PC-9 (cell line): Measurements from ENCODE around the gene CACNA2D1. TPM values are rescaled to one million over a fixed set of nuclear protein-coding genes. Genes with fewer than 3 reads are reported as not detected.

Experiments used
- BruUV-seq: library from RNA; stranded (reverse); fragments of 400-500 nt; replicated peaks from 2 replicates; lab custom pipeline; 2021; lab: Mats Ljungman, UMichigan
- CTCF ChIA-PET: fragments of 300-600 bp; sonication (Branson Sonifier 250); formaldehyde crosslinking; loops from one replicate; lab custom pipeline; 2022; ENCODE audit warnings: antibody characterized with exemption; lab: Charles Lee
- POLR2A ChIA-PET: fragments of 300-600 bp; sonication (Branson Sonifier 250); formaldehyde crosslinking; loops from one replicate; lab custom pipeline; 2022; ENCODE audit warnings: antibody characterized with exemption; ENCODE audit not compliant: unreplicated experiment; lab: Charles Lee
- DNase-seq, 2 experiments: peaks; one replicate each; pipeline versions ENCODE4 v3.0.0 to v3.0.0-alpha.2; 2015 to 2022; ENCODE audit warnings: mixed read lengths in 1 of 2
- H2AFZ ChIP-seq: fragments of 200-600 bp; sonication (generic); 2 replicates; pipeline ENCODE4 v1.8.1; 2017; ENCODE audit warnings: antibody characterized with exemption
- H3F3A ChIP-seq: fragments of 200-600 bp; sonication (generic); 2 replicates; pipeline ENCODE4 v1.8.1; 2017; ENCODE audit warnings: antibody characterized with exemption, mild to moderate bottlenecking, low read depth; ENCODE audit not compliant: insufficient read depth
- H3K27ac ChIP-seq: fragments of 200-600 bp; sonication (generic); 2 replicates; pipeline ENCODE4 v1.6.1; 2016; ENCODE audit warnings: mixed run types
- H3K27me3 ChIP-seq: fragments of 200-600 bp; sonication (generic); 2 replicates; pipeline ENCODE4 v1.6.1; 2016; ENCODE audit warnings: low read depth, mixed run types; ENCODE audit not compliant: insufficient read depth
- H3K36me3 ChIP-seq: fragments of 200-600 bp; sonication (generic); 2 replicates; pipeline ENCODE4 v1.6.1; 2016; ENCODE audit warnings: low read depth, mixed run types
- H3K4me1 ChIP-seq: fragments of 200-600 bp; sonication (generic); replicated peaks from 2 replicates; pipeline ENCODE4 v1.6.1; 2016; ENCODE audit warnings: mixed run types; ENCODE audit not compliant: insufficient read depth
- H3K4me2 ChIP-seq: fragments of 200-600 bp; sonication (generic); 2 replicates; pipeline ENCODE4 v1.6.1; 2017; ENCODE audit warnings: mixed run types
- H3K4me3 ChIP-seq: fragments of 200-600 bp; sonication (generic); 2 replicates; pipeline ENCODE4 v1.6.1; 2016; ENCODE audit warnings: mixed run types
- H3K79me2 ChIP-seq: fragments of 200-600 bp; sonication (generic); 2 replicates; pipeline ENCODE4 v1.6.1; 2017; ENCODE audit warnings: low read depth, mixed run types
- H3K9me2 ChIP-seq: fragments of 200-600 bp; sonication (generic); 2 replicates; pipeline ENCODE4 v1.8.1; 2017; ENCODE audit warnings: mild to moderate bottlenecking; ENCODE audit not compliant: insufficient read depth
- H3K9me3 ChIP-seq: fragments of 200-600 bp; sonication (generic); 2 replicates; pipeline ENCODE4 v1.8.1; 2016; ENCODE audit warnings: low read depth; ENCODE audit not compliant: insufficient read depth
- H4K20me1 ChIP-seq: fragments of 200-600 bp; sonication (generic); 2 replicates; pipeline ENCODE4 v1.8.1; 2017; ENCODE audit not compliant: insufficient read depth
- EZH2 ChIP-seq: fragments of 200-600 bp; sonication (generic); IDR thresholded peaks from 2 replicates; pipeline ENCODE4 v1.8.0; 2017; ENCODE audit warnings: antibody characterized with exemption, low read depth
- intact Hi-C: fragments of 100-400 bp; cut with micrococcal nuclease; formaldehyde crosslinking; loops from one replicate; pipeline ENCODE4 v1.10.0; 2022; ENCODE audit not compliant: unreplicated experiment
- total RNA-seq: library from RNA; stranded (reverse); gene quantifications from 2 replicates; pipeline ENCODE4 v1.2.3, GENCODE V29; 2021
- TF ChIP-seq, protein P1 (sequence below): fragments of 200-600 bp; sonication (generic); conservative IDR thresholded peaks from 2 replicates; pipeline ENCODE4 v1.6.1; 2017; ENCODE audit warnings: mixed run types, antibody characterized with exemption, mild to moderate bottlenecking, moderate library complexity

CACNA2D1 gene
- total RNA-seq, 1 experiment from 2014 or later, result 3.2 TPM

DNA sequence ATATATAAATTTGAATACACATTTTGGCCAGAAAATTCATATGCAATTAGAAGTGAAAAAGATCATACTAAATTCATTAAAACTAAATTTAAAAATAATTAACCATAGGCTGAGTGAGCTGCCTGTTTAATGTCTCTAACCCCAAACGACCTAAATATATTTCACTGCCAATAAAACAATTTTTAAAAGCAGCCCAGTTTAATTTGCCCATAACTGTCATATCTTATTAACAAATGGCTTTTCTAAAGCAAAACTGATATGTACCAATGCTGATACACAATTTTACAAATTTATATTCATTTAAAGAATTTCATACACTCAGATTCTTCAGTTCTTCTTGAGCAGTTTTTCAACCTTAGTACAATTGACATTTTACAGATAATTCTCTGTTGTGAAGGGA, 99.9 kb downstream of the CACNA2D1 start:
- no peak for DNase-seq
- no peaks in the 10 kb centered on the region for H3K4me1 ChIP-seq
- no peaks in the 10 kb centered on the region for H3K36me3 ChIP-seq
- TF ChIP-seq, protein P1, sequence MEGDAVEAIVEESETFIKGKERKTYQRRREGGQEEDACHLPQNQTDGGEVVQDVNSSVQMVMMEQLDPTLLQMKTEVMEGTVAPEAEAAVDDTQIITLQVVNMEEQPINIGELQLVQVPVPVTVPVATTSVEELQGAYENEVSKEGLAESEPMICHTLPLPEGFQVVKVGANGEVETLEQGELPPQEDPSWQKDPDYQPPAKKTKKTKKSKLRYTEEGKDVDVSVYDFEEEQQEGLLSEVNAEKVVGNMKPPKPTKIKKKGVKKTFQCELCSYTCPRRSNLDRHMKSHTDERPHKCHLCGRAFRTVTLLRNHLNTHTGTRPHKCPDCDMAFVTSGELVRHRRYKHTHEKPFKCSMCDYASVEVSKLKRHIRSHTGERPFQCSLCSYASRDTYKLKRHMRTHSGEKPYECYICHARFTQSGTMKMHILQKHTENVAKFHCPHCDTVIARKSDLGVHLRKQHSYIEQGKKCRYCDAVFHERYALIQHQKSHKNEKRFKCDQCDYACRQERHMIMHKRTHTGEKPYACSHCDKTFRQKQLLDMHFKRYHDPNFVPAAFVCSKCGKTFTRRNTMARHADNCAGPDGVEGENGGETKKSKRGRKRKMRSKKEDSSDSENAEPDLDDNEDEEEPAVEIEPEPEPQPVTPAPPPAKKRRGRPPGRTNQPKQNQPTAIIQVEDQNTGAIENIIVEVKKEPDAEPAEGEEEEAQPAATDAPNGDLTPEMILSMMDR, result no peak
- TF ChIP-seq EZH2, result no peak
- CTCF ChIA-PET, result no interaction called here
- POLR2A ChIA-PET, result no interaction called here
- H4K20me1 ChIP-seq, result no peaks in the 10 kb centered on the region
- H2AFZ ChIP-seq, result no peak overlapping the region
- intact Hi-C loops, result no loop called here
- no peaks in the 10 kb centered on the region; the same call in 1 of the 2 replicates for H3K9me2 ChIP-seq
- no TSS peak for BruUV-seq
- H3K4me3 ChIP-seq, result no peak overlapping the region
- no peaks in the 10 kb centered on the region for H3K9me3 ChIP-seq
- no peak overlapping the region for H3K4me2 ChIP-seq
- H3F3A ChIP-seq, result no peaks in the 10 kb centered on the region
- H3K79me2 ChIP-seq, result no peaks in the 10 kb centered on the region
- H3K27ac ChIP-seq, result no peak overlapping the region
- no peaks in the 10 kb centered on the region for H3K27me3 ChIP-seq

DNA sequence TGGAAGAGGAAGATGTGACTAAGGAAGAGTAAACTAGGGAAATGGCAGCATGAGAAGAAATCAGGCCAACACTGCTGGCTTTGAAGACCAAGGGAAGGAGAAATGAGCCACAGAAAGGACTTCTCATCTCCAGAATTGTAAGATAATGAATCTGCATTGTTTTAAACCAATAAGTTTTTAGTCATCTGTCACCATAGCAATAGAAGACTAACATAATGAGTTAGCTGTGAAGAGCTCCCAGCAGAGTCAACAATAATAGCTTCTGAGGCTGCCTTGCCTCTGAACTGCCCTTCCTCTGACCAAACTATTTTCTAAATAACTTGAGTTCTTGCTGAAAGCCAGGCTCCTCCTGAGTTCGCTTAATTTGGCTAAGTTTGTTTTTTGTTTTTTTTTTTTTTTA, 103.6 kb downstream of the CACNA2D1 start:
- no peak for DNase-seq
- Histone ChIP-seq H3K9me3 (no peaks in the 10 kb centered on the region), H3K4me2 (no peak overlapping the region), H3K79me2 (no peaks in the 10 kb centered on the region), H3K9me2 (no peaks in the 10 kb centered on the region), H3F3A (no peaks in the 10 kb centered on the region), H3K36me3 (no peaks in the 10 kb centered on the region), H4K20me1 (no peaks in the 10 kb centered on the region), H3K4me1 (no peaks in the 10 kb centered on the region), H3K27ac (no peak overlapping the region), H3K27me3 (no peaks in the 10 kb centered on the region), H3K4me3 (no peak overlapping the region), H2AFZ (no peak overlapping the region)
- BruUV-seq, result no TSS peak
- TF ChIP-seq EZH2, result no peak
- CTCF ChIA-PET, result no interaction called here
- POLR2A ChIA-PET, result no interaction called here
- intact Hi-C loops, result no loop called here

DNA sequence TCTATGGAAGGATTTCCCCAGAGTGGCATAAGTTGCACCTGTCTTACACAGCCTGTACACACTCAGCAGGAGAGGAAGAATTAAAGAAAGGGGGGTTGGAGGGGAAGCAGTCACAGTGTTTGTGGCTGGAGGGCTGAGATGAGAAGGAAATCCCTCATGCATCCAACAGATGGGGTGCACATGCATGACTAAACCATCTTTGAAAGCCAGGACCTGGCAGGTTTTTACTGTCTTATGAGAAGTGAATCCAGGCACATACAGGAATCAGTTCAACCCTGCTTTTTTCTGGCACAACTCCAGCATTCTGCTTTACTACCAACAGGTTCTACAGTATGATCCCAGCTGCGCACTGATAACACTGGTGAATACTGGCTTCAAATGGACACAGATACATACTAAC, 107.7 kb downstream of the CACNA2D1 start:
- Histone ChIP-seq H3K79me2 (no peaks in the 10 kb centered on the region), H4K20me1 (no peaks in the 10 kb centered on the region), H3K4me2 (no peak overlapping the region), H3K36me3 (no peaks in the 10 kb centered on the region), H3K27ac (no peak overlapping the region), H3K9me3 (no peaks in the 10 kb centered on the region; the same call in 1 of the 2 replicates), H3K4me1 (no peaks in the 10 kb centered on the region), H3K27me3 (no peaks in the 10 kb centered on the region), H3K9me2 (no peaks in the 10 kb centered on the region), H2AFZ (no peak overlapping the region), H3K4me3 (no peak overlapping the region), H3F3A (no peaks in the 10 kb centered on the region)
- DNase-seq, result no peak
- BruUV-seq, result no TSS peak
- ChIA-PET POLR2A (no interaction called here), CTCF (no interaction called here)
- no peak for TF ChIP-seq EZH2
- TF ChIP-seq, protein P1, result no peak
- intact Hi-C loops, result no loop called here

DNA sequence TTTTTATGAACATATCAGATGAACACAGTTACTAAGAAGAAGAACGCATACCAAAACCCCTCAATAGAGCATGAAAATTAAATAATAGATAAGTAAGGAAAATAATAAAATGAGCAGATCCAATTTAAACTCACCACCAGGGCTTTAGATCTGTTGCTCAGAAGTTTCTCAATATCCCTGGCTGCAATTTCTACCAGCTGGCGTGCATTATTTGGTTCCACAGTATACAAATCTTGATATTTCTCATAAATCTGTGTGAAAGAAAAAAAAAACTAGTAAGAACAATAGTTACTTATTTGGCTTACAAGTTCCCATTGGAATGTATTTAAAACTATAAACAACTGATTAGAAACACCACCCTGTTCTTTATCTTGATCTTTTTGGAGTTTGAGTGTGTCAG, 108.6 kb downstream of the CACNA2D1 start:
- no peak overlapping the region for H3K27ac ChIP-seq
- no peaks in the 10 kb centered on the region for H3F3A ChIP-seq
- H3K27me3 ChIP-seq, result no peaks in the 10 kb centered on the region
- H3K36me3 ChIP-seq, result no peaks in the 10 kb centered on the region
- no TSS peak for BruUV-seq
- ChIA-PET CTCF (no interaction called here), POLR2A (interaction anchor here (0.7 kb wide), 1 partner anchor 1582 kb away, joined by 4 read pairs; no protein-coding TSS in a partner anchor)
- no peaks in the 10 kb centered on the region for H4K20me1 ChIP-seq
- no peak for DNase-seq
- no peak overlapping the region for H3K4me2 ChIP-seq
- TF ChIP-seq EZH2, result no peak
- TF ChIP-seq, protein P1, result no peak
- H2AFZ ChIP-seq, result no peak overlapping the region
- intact Hi-C loops, result no loop called here
- H3K4me1 ChIP-seq, result no peaks in the 10 kb centered on the region
- no peaks in the 10 kb centered on the region; the same call in 1 of the 2 replicates for H3K9me3 ChIP-seq
- no peak overlapping the region for H3K4me3 ChIP-seq
- no peaks in the 10 kb centered on the region for H3K79me2 ChIP-seq
- H3K9me2 ChIP-seq, result no peaks in the 10 kb centered on the region
